A549 (cell line): Measurements from ENCODE around the gene BCL7B. TPM values are rescaled to one million over a fixed set of nuclear protein-coding genes. Genes with fewer than 3 reads are reported as not detected.

Experiments
- ATAC-seq, 2 experiments: fragments of 200-7000 bp in 1 of 2; fragments of >200 bp in 1 of 2; cut with Nextera tagmentation in 1 of 2; cut with Tn5 transposase in 1 of 2; 3 replicates each; pipeline versions ENCODE4 v1.8.0 to v1.9.1; 2018 to 2020; ENCODE audit warnings: mild to moderate bottlenecking in 1 of 2, moderate library complexity in 1 of 2
- CTCF ChIA-PET: fragments of 300-600 bp; sonication (Branson Sonifier 250); formaldehyde crosslinking; extraction: SDS; loops from one replicate; lab custom pipeline; 2021; ENCODE audit warnings: antibody characterized with exemption, inconsistent platforms; lab: Yijun Ruan, JAX
- POLR2A ChIA-PET: fragments of 350-600 bp; formaldehyde crosslinking; extraction: SDS; loops from one replicate; lab custom pipeline; 2021; ENCODE audit warnings: antibody characterized with exemption, inconsistent platforms; lab: Yijun Ruan, JAX
- DNase-seq, 2 experiments: peaks; one replicate each; pipeline versions ENCODE4 v3.0.0 to v3.0.0-alpha.2; 2011 to 2016; ENCODE audit warnings: low read depth in 1 of 2, low spot score in 1 of 2
- FAIRE-seq: peaks from 2 replicates; lab custom pipeline; 2011; peaks lifted over from hg19 to GRCh38; lab: Jason Lieb, UNC
- H3K27ac ChIP-seq, 2 experiments: fragments of >200 bp; sonication (Bioruptor Twin); formaldehyde crosslinking; 3 replicates each; pipeline ENCODE4 v1.5.1; 2016 to 2017
- H3K4me1 ChIP-seq: fragments of >200 bp; sonication (Bioruptor Twin); formaldehyde crosslinking; 3 replicates; pipeline ENCODE4 v1.6.1; 2016
- H3K4me2 ChIP-seq: fragments of >200 bp; sonication (Bioruptor Twin); formaldehyde crosslinking; 3 replicates; pipeline ENCODE4 v1.6.1; 2016
- H3K4me3 ChIP-seq: fragments of >200 bp; sonication (Bioruptor Twin); formaldehyde crosslinking; 3 replicates; pipeline ENCODE4 v1.5.1; 2016
- H3K9me3 ChIP-seq: fragments of >200 bp; sonication (Bioruptor Twin); formaldehyde crosslinking; 3 replicates; pipeline ENCODE4 v1.6.1; 2016
- ATOH8 ChIP-seq: fragments of 250-450 bp; sonication (Bioruptor Pico); IDR thresholded peaks from 2 replicates; pipeline ENCODE4 v1.5.0; 2020; ENCODE audit warnings: low read depth, mild to moderate bottlenecking, moderate library complexity
- CBX2 ChIP-seq: fragments of 200-600 bp; sonication (generic); IDR thresholded peaks from 2 replicates; pipeline ENCODE4 v1.6.1; 2016; ENCODE audit warnings: low read depth, mild to moderate bottlenecking, borderline replicate concordance
- CHD2 ChIP-seq: fragments of 150-350 bp; IDR thresholded peaks from 2 replicates; pipeline ENCODE4 v1.6.1; 2014; ENCODE audit warnings: low read length; ENCODE audit not compliant: partially characterized antibody
- E2F6 ChIP-seq: IDR thresholded peaks from 2 replicates; pipeline ENCODE4 v1.6.1; 2012; ENCODE audit warnings: low read depth, borderline replicate concordance
- EHF ChIP-seq: fragments of 250-450 bp; sonication (Bioruptor Pico); IDR thresholded peaks from 2 replicates; pipeline ENCODE4 v1.5.0; 2020; ENCODE audit warnings: mild to moderate bottlenecking
- EHMT2 ChIP-seq: fragments of 200-600 bp; sonication (generic); IDR thresholded peaks from 2 replicates; pipeline ENCODE4 v1.6.1; 2016; ENCODE audit warnings: antibody characterized with exemption, low read depth, mild to moderate bottlenecking, moderate library complexity
- ELK1 ChIP-seq: fragments of 150-350 bp; IDR thresholded peaks from 2 replicates; pipeline ENCODE4 v1.6.1; 2014; ENCODE audit warnings: low read depth, mild to moderate bottlenecking, low read length
- EP300 ChIP-seq, 2 experiments: fragments of >200 bp; sonication (Bioruptor Twin); formaldehyde crosslinking; IDR thresholded peaks; 2 replicates in 1 of 2; 3 replicates in 1 of 2; pipeline ENCODE4 v1.6.1; 2016 to 2017
- FOSB ChIP-seq: fragments of 250-450 bp; sonication (Bioruptor Pico); IDR thresholded peaks from 2 replicates; pipeline ENCODE4 v1.5.0; 2020; ENCODE audit warnings: mild to moderate bottlenecking, moderate library complexity
- FOSL2 ChIP-seq, 2 experiments: fragments of 450-650 bp in 1 of 2; fragments of >200 bp in 1 of 2; sonication (Bioruptor Twin) in 1 of 2; formaldehyde crosslinking; IDR thresholded peaks; 2 replicates each; pipeline versions ENCODE4 v1.5.0 to v1.6.1; 2016 to 2020; ENCODE audit warnings: mild to moderate bottlenecking in 1 of 2, moderate library complexity in 1 of 2
- FOXS1 ChIP-seq: fragments of 250-450 bp; sonication (Bioruptor Pico); IDR thresholded peaks from 2 replicates; pipeline ENCODE4 v1.5.0; 2020; ENCODE audit warnings: mild to moderate bottlenecking, moderate library complexity
- GATA3 ChIP-seq: IDR thresholded peaks from 2 replicates; pipeline ENCODE4 v1.6.1; 2012; ENCODE audit warnings: borderline replicate concordance
- HDAC2 ChIP-seq: fragments of 200-600 bp; sonication (generic); IDR thresholded peaks from 2 replicates; pipeline ENCODE4 v1.6.1; 2016
- HES2 ChIP-seq: fragments of >200 bp; sonication (Bioruptor Twin); formaldehyde crosslinking; IDR thresholded peaks from 2 replicates; pipeline ENCODE4 v1.6.1; 2016
- HEYL ChIP-seq: fragments of 250-450 bp; sonication (Bioruptor Pico); IDR thresholded peaks from 2 replicates; pipeline ENCODE4 v1.8.0; 2021; ENCODE audit warnings: mild to moderate bottlenecking, moderate library complexity
- HOXA7 ChIP-seq: fragments of 250-450 bp; sonication (Bioruptor Pico); IDR thresholded peaks from 2 replicates; pipeline ENCODE4 v1.5.0; 2020; ENCODE audit warnings: mild to moderate bottlenecking, moderate library complexity
- JUNB ChIP-seq: fragments of >200 bp; sonication (Bioruptor Twin); formaldehyde crosslinking; IDR thresholded peaks from 2 replicates; pipeline ENCODE4 v1.6.1; 2016
- KDM1A ChIP-seq: fragments of 200-600 bp; sonication (generic); IDR thresholded peaks from 2 replicates; pipeline ENCODE4 v1.6.1; 2016; ENCODE audit warnings: low read depth, mild to moderate bottlenecking
- MAZ ChIP-seq: fragments of 150-350 bp; IDR thresholded peaks from 2 replicates; pipeline ENCODE4 v1.6.1; 2014; ENCODE audit warnings: antibody characterized with exemption, low read depth, low read length, borderline replicate concordance
- PBX3 ChIP-seq: IDR thresholded peaks from 2 replicates; pipeline ENCODE4 v1.6.1; 2012
- PHF8 ChIP-seq: fragments of 200-600 bp; sonication (generic); IDR thresholded peaks from 2 replicates; pipeline ENCODE4 v1.6.1; 2016; ENCODE audit warnings: low read depth, mild to moderate bottlenecking, antibody characterized with exemption, moderate library complexity, borderline replicate concordance
- RARB ChIP-seq: fragments of 250-450 bp; sonication (Bioruptor Pico); IDR thresholded peaks from 2 replicates; pipeline ENCODE4 v1.8.0; 2021; ENCODE audit warnings: mild to moderate bottlenecking, moderate library complexity
- RNF2 ChIP-seq: fragments of 200-600 bp; sonication (generic); IDR thresholded peaks from 2 replicates; pipeline ENCODE4 v1.6.1; 2016; ENCODE audit warnings: low read depth, mild to moderate bottlenecking, antibody characterized with exemption, moderate library complexity, borderline replicate concordance
- TP53 ChIP-seq: fragments of 250-450 bp; sonication (Bioruptor Pico); IDR thresholded peaks from 2 replicates; pipeline ENCODE4 v1.5.0; 2021; ENCODE audit warnings: mild to moderate bottlenecking, moderate library complexity
- ZNF302 ChIP-seq: fragments of 250-450 bp; sonication (Bioruptor Pico); IDR thresholded peaks from 2 replicates; pipeline ENCODE4 v1.9.0; 2021; ENCODE audit warnings: inconsistent platforms, mild to moderate bottlenecking, moderate library complexity
- WGBS: methylation state at CpG from one replicate; pipeline ENCODE4 v1.1.6; 2017; ENCODE audit errors: missing lambda C conversion rate; 5-methylcytosine and 5-hydroxymethylcytosine counted together
- polyA plus RNA-seq, 4 experiments: library from polyadenylated mRNA; depleted of rRNA in 3 of 4; stranded (reverse); fragments of >200 nt; fragmentation: RNase III in 1 of 4; extraction: RNeasy Plus Mini Kit Qiagen cat#74134 plus additional on column Dnase treatment in 1 of 4; gene quantifications; 2 replicates in 3 of 4; 3 replicates in 1 of 4; pipeline ENCODE4 v1.2.3, GENCODE V29; 2011 to 2017

The BCL7B gene
- polyA plus RNA-seq, 2 of the 4 experiments (the other 2 are of a cell fraction): 52.3 to 62.5 TPM

GRCh38 chr7:73597978-73598782, 40.7 kb upstream of the BCL7B start:
- Histone ChIP-seq H3K4me1 (no peaks in the 10 kb centered on the region), H3K9me3 (no peaks in the 10 kb centered on the region), H3K27ac (no peak overlapping the region), H3K4me2 (no peak overlapping the region), H3K4me3 (no peak overlapping the region)
- DNase-seq (no peak), ATAC-seq (no peak), FAIRE-seq (no peak)
- POLR2A ChIA-PET: no interaction called here
- 80% methylated on average over 5 of the region's 5 CpGs for WGBS
- TF ChIP-seq PHF8 (no peak), MAZ (no peak), PBX3 (no peak), EHMT2 (no peak), E2F6 (no peak), HEYL (CRISPR knock-in tag) (no peak), RNF2 (no peak), EHF (CRISPR knock-in tag) (no peak), FOXS1 (CRISPR knock-in tag) (no peak), FOSB (CRISPR knock-in tag) (no peak), HES2 (no peak), KDM1A (no peak)
- CTCF ChIA-PET: interaction anchor here (1.5 to 19.7 kb wide), 3 partner anchors 9 to 125 kb away, joined by 4 to 290 read pairs (median 63); partner anchors contain the start of genes STX1A and VPS37D

GRCh38 chr7:73596191-73597065, 38.9 kb upstream of the BCL7B start:
- TF ChIP-seq KDM1A: no peak
- no peak for TF ChIP-seq GATA3
- TF ChIP-seq ELK1: no peak
- TF ChIP-seq ATOH8 (CRISPR knock-in tag): no peak
- TF ChIP-seq HDAC2: no peak
- no peak for TF ChIP-seq HOXA7
- no peak for TF ChIP-seq TP53 (CRISPR knock-in tag)
- no peak for TF ChIP-seq JUNB
- no peak for TF ChIP-seq RARB (CRISPR knock-in tag)
- TF ChIP-seq ZNF302 (CRISPR knock-in tag): no peak
- TF ChIP-seq HES2: no peak
- TF ChIP-seq EP300 (IDR thresholded peaks at IDR 0.05): no peak
- no peak for TF ChIP-seq CHD2
- TF ChIP-seq CBX2: no peak
- TF ChIP-seq FOSL2 (IDR thresholded peaks at IDR 0.05): no peak
- no peak for TF ChIP-seq FOSL2 (CRISPR knock-in tag; IDR thresholded peaks at IDR 0.05)
- FAIRE-seq (no peak), DNase-seq (no peak), ATAC-seq (no peak)
- no peak overlapping the region for H3K4me2 ChIP-seq
- H3K9me3 ChIP-seq: no peaks in the 10 kb centered on the region
- H3K4me3 ChIP-seq: no peak overlapping the region
- POLR2A ChIA-PET: no interaction called here
- no peaks in the 10 kb centered on the region for H3K4me1 ChIP-seq
- CTCF ChIA-PET: interaction anchor here (1.2 to 7.3 kb wide), 5 partner anchors 8 to 138 kb away, joined by 6 to 63 read pairs (median 11); partner anchors contain the start of gene VPS37D
- WGBS: 86% methylated on average over 34 of the region's 37 CpGs
- no peak overlapping the region for H3K27ac ChIP-seq
